WTC11 (cell line): ENCODE data around the gene HIF3A.

Experiments used
- CTCF ChIP-seq: fragments of 200-600 bp; IDR thresholded peaks from 2 replicates; pipeline ENCODE4 v1.8.0; 2022; ENCODE audit warnings: antibody characterized with exemption
- ZNF416 ChIP-seq: fragments of 250-450 bp; sonication (Bioruptor Pico); IDR thresholded peaks from 2 replicates; pipeline ENCODE4 v1.9.0; 2021; ENCODE audit warnings: mild to moderate bottlenecking, inconsistent platforms

- no peak for TF ChIP-seq CTCF
- no peak for TF ChIP-seq ZNF416 (CRISPR knock-in tag)
Observed at GRCh38 chr19:46309056-46309455, 12.2 kb downstream of the HIF3A start.
